Smooth muscle cell (in vitro differentiated cells): ENCODE results near the gene FBXO7. TPM values are rescaled to one million over a fixed set of nuclear protein-coding genes. Genes with fewer than 3 reads are reported as not detected.

Experiments used
- DNase-seq: peaks from one replicate; lab custom pipeline; 2025; ENCODE audit not compliant: unreplicated experiment; lab: John Stamatoyannopoulos, UW
- H2AFZ ChIP-seq: fragments of 200-600 bp; sonication (generic); 2 replicates; pipeline ENCODE4 v1.6.0; 2016; ENCODE audit warnings: antibody characterized with exemption, low read depth, mild to moderate bottlenecking
- H3F3A ChIP-seq: fragments of 200-600 bp; sonication (generic); 2 replicates; pipeline ENCODE4 v1.6.0; 2017; ENCODE audit warnings: antibody characterized with exemption, low read depth
- H3K27ac ChIP-seq: fragments of 200-600 bp; sonication (generic); 2 replicates; pipeline ENCODE4 v1.5.1; 2016; ENCODE audit warnings: low read depth, mild to moderate bottlenecking
- H3K27me3 ChIP-seq: fragments of 200-600 bp; sonication (generic); 2 replicates; pipeline ENCODE4 v1.6.1; 2016; ENCODE audit warnings: low read depth, mild to moderate bottlenecking
- H3K36me3 ChIP-seq: fragments of 200-600 bp; sonication (generic); 2 replicates; pipeline ENCODE4 v1.5.1; 2016; ENCODE audit warnings: low read depth
- H3K4me1 ChIP-seq: fragments of 200-600 bp; sonication (generic); 2 replicates; pipeline ENCODE4 v1.5.1; 2016; ENCODE audit warnings: low read depth
- H3K4me2 ChIP-seq: fragments of 200-600 bp; sonication (generic); 2 replicates; pipeline ENCODE4 v1.6.0; 2016; ENCODE audit warnings: mild to moderate bottlenecking
- H3K4me3 ChIP-seq: fragments of 200-600 bp; sonication (generic); 2 replicates; pipeline ENCODE4 v1.5.1; 2016; ENCODE audit warnings: mild to moderate bottlenecking
- H3K79me2 ChIP-seq: fragments of 200-600 bp; sonication (generic); 2 replicates; pipeline ENCODE4 v1.6.0; 2016; ENCODE audit warnings: low read depth, mild to moderate bottlenecking
- H3K9ac ChIP-seq: fragments of 200-600 bp; sonication (generic); 2 replicates; pipeline ENCODE4 v1.6.0; 2016; ENCODE audit warnings: low read depth
- H3K9me3 ChIP-seq: fragments of 200-600 bp; sonication (generic); replicated peaks from 2 replicates; pipeline ENCODE4 v1.5.1; 2016; ENCODE audit warnings: low read depth
- H4K20me1 ChIP-seq: fragments of 200-600 bp; sonication (generic); 2 replicates; pipeline ENCODE4 v1.6.0; 2016; ENCODE audit warnings: low read depth
- WGBS: methylation state at CpG from one replicate; pipeline ENCODE4 v1.1.7; 2016; ENCODE audit warnings: low lambda C conversion rate; 5-methylcytosine and 5-hydroxymethylcytosine counted together
- polyA plus RNA-seq: library from polyadenylated mRNA; unstranded; fragments of >200 nt; fragmentation: Nextera tagmentation; extraction: Ambion mirVana; gene quantifications from 2 replicates; pipeline ENCODE4 v1.2.1, GENCODE V29; 2016
- total RNA-seq: library from RNA; depleted of rRNA; stranded (reverse); fragments of >200 nt; gene quantifications from 2 replicates; pipeline ENCODE4 v1.2.3, GENCODE V29; 2014
- TF ChIP-seq, protein P1 (sequence below): fragments of 200-600 bp; sonication (generic); IDR thresholded peaks from 2 replicates; pipeline ENCODE4 v1.5.1; 2017; ENCODE audit warnings: borderline replicate concordance, mild to moderate bottlenecking, antibody characterized with exemption; ENCODE audit not compliant: insufficient read depth, poor library complexity, severe bottlenecking

The FBXO7 gene
- total and polyA plus RNA-seq, 2 experiments from 2014 or later = 126 to 149 TPM

DNA sequence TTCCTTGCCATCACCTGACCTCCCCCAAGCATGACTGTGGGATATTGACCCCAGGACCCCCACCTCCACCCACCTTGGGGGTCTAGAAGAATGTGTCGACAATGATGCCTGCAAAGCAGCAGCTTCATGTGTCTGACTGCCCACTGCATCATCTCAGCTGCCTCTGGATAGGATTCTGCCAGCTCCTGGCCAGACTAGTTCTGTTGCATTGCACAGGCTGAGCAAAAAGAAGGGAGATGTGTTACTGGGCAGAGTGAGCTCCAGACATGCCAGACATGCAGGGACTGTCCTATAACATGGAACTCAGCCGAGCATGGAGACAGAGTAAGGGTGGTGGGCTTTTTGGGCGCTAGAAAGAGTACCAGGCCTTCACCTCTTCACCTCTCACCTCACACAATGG, 36.7 kb downstream of the FBXO7 start:
- TF ChIP-seq, protein P1, sequence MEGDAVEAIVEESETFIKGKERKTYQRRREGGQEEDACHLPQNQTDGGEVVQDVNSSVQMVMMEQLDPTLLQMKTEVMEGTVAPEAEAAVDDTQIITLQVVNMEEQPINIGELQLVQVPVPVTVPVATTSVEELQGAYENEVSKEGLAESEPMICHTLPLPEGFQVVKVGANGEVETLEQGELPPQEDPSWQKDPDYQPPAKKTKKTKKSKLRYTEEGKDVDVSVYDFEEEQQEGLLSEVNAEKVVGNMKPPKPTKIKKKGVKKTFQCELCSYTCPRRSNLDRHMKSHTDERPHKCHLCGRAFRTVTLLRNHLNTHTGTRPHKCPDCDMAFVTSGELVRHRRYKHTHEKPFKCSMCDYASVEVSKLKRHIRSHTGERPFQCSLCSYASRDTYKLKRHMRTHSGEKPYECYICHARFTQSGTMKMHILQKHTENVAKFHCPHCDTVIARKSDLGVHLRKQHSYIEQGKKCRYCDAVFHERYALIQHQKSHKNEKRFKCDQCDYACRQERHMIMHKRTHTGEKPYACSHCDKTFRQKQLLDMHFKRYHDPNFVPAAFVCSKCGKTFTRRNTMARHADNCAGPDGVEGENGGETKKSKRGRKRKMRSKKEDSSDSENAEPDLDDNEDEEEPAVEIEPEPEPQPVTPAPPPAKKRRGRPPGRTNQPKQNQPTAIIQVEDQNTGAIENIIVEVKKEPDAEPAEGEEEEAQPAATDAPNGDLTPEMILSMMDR = no peak
- Histone ChIP-seq H3F3A (no peaks in the 10 kb centered on the region), H3K27ac (no peak overlapping the region), H2AFZ (no peak overlapping the region), H3K4me2 (no peak overlapping the region), H3K9me3 (no peaks in the 10 kb centered on the region), H3K9ac (no peak overlapping the region), H4K20me1 (no peaks in the 10 kb centered on the region), H3K79me2 (no peaks in the 10 kb centered on the region), H3K4me1 (no peaks in the 10 kb centered on the region), H3K36me3 (no peaks in the 10 kb centered on the region), H3K4me3 (no peak overlapping the region), H3K27me3 (no peaks in the 10 kb centered on the region)
- 84% methylated on average over 3 of the region's 3 CpGs for WGBS
- no peak for DNase-seq

GRCh38 chr22:32511776-32512175, 37.2 kb downstream of the FBXO7 start:
- TF ChIP-seq, protein P1 = no peak
- WGBS = 95% methylated on average over 2 of the region's 2 CpGs
- Histone ChIP-seq H3K36me3 (no peaks in the 10 kb centered on the region), H3K4me1 (no peaks in the 10 kb centered on the region), H3K4me3 (no peak overlapping the region), H3K4me2 (no peak overlapping the region), H3K9me3 (no peaks in the 10 kb centered on the region), H3F3A (no peaks in the 10 kb centered on the region), H3K27me3 (no peaks in the 10 kb centered on the region), H3K79me2 (no peaks in the 10 kb centered on the region), H4K20me1 (no peaks in the 10 kb centered on the region), H2AFZ (no peak overlapping the region), H3K27ac (no peak overlapping the region), H3K9ac (no peak overlapping the region)
- DNase-seq = no peak

DNA sequence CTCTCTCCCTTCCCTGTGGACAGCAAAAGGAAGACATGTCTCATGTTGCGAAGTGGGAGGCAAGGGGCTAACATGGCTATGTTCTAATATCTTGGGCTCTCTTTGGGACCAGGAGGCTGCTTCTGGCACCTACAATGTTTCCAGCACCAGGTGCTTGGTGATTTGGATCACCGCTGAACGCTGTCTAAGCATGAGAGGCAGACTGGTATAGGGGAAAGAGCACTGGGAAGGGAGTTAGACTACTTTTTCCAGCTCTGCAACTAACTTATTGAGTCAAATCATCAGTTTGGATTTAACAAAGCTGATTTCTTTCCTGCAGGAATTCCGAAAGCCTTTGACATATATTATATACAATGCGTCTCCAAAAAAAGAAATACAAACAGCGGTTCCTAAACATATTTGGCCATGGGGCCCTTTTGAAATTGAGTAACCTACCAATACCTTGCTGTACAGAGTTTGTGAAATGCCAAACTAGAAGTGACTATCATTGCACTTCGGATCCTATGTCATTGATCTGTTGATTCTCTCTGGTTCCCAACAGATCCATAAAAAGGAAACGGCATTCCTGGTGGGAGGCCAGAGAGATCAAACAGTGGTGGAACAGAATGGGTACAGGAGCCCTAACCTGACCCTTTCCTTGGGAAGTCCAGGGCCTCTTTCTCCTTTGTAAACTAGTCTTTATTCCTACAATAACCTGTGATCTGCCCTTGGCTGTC, 37.8 kb downstream of the FBXO7 start:
- H3K4me1 ChIP-seq = no peaks in the 10 kb centered on the region
- H3K79me2 ChIP-seq = no peaks in the 10 kb centered on the region
- H3K36me3 ChIP-seq = peaks cover under 1% of the 10 kb centered on the region
- H3K9ac ChIP-seq = no peak overlapping the region
- H3K4me3 ChIP-seq = no peak overlapping the region
- H3K9me3 ChIP-seq = no peaks in the 10 kb centered on the region
- H3K27ac ChIP-seq = no peak overlapping the region
- no peak for DNase-seq
- H2AFZ ChIP-seq = no peak overlapping the region
- H3F3A ChIP-seq = no peaks in the 10 kb centered on the region
- no peak overlapping the region for H3K4me2 ChIP-seq
- TF ChIP-seq, protein P1 = no peak
- H3K27me3 ChIP-seq = no peaks in the 10 kb centered on the region
- H4K20me1 ChIP-seq = no peaks in the 10 kb centered on the region
- WGBS = 95% methylated on average over 8 of the region's 8 CpGs

- H2AFZ ChIP-seq = no peak overlapping the region
- no peaks in the 10 kb centered on the region for H4K20me1 ChIP-seq
- no peak overlapping the region for H3K4me3 ChIP-seq
- H3K9me3 ChIP-seq = no peaks in the 10 kb centered on the region
- H3K79me2 ChIP-seq = no peaks in the 10 kb centered on the region
- H3K4me1 ChIP-seq = no peaks in the 10 kb centered on the region
- peaks cover 2% of the 10 kb centered on the region for H3K36me3 ChIP-seq
- H3K27ac ChIP-seq = no peak overlapping the region
- no peak overlapping the region for H3K9ac ChIP-seq
- H3K4me2 ChIP-seq = no peak overlapping the region
- H3K27me3 ChIP-seq = no peaks in the 10 kb centered on the region
- no peaks in the 10 kb centered on the region for H3F3A ChIP-seq
- TF ChIP-seq, protein P1 = no peak
- 95% methylated on average over 2 of the region's 2 CpGs for WGBS
- no peak for DNase-seq
These were observed 40.5 kb downstream of the FBXO7 start for GRCh38 chr22:32515084-32515483.
